GM12891 (cell line): ENCODE measurements around the gene FHL2.

Source experiments
- POLR2A ChIP-seq: IDR thresholded peaks from 2 replicates; pipeline ENCODE4 v1.6.1; 2011; ENCODE audit warnings: low read depth, low read length, control low read depth
- SPI1 ChIP-seq: IDR thresholded peaks from 2 replicates; pipeline ENCODE4 v1.6.1; 2011; ENCODE audit warnings: low read depth, low read length, control low read depth

DNA sequence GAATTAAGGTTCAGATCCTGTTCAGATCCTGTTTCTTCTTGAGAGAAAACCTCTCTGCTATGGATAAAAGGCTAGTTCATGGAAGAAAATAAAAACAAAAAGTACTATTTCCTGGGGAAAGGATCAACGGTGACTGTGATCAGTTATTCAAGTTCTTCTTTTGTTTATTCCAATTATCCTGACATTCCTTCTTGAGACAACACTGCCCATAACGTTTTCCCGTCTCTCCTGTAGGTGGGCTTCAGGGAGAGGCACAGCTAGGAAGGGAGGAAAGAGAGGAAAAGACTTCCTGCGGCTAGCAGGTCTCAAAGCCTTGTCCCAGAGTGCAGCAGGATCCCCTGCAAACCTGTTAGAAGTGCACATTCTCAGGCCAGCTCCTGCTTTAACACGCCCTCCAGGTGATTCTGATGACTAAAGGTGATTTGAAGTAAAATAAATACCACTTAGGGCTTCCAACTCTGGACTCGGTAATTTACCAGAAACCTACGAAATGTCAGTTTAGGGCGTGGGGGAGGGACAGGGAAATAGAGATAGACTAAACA lies 4.5 kb upstream of the FHL2 start:
- TF ChIP-seq POLR2A (no peak), SPI1 (no peak)
